Loucy (cell line): ENCODE results near the gene NKIRAS1.

Experiments
- H2AFZ ChIP-seq: fragments of 200-600 bp; sonication (generic); 2 replicates; pipeline ENCODE4 v1.6.0; 2016; ENCODE audit warnings: antibody characterized with exemption, mild to moderate bottlenecking, low read length, moderate library complexity
- H3F3A ChIP-seq: fragments of 200-600 bp; 2 replicates; pipeline ENCODE4 v1.6.0; 2016; ENCODE audit warnings: antibody characterized with exemption, low read depth, mild to moderate bottlenecking
- H3K27me3 ChIP-seq: fragments of 200-600 bp; sonication (generic); 2 replicates; pipeline ENCODE4 v1.6.1; 2014; ENCODE audit warnings: low read length, mild to moderate bottlenecking; ENCODE audit not compliant: insufficient read depth, poor library complexity, severe bottlenecking
- H3K36me3 ChIP-seq: fragments of 200-600 bp; sonication (generic); 2 replicates; pipeline ENCODE4 v1.6.1; 2016; ENCODE audit warnings: low read length; ENCODE audit not compliant: insufficient read depth
- H3K4me1 ChIP-seq: fragments of 200-600 bp; sonication (generic); 2 replicates; pipeline ENCODE4 v1.5.1; 2014; ENCODE audit warnings: low read length, mild to moderate bottlenecking; ENCODE audit not compliant: insufficient read depth, poor library complexity, severe bottlenecking
- H3K4me2 ChIP-seq: fragments of 200-600 bp; sonication (generic); 2 replicates; pipeline ENCODE4 v1.6.0; 2014; ENCODE audit warnings: antibody characterized with exemption, low read length, low read depth, mild to moderate bottlenecking; ENCODE audit not compliant: poor library complexity, severe bottlenecking
- H3K4me3 ChIP-seq: fragments of 200-600 bp; sonication (generic); 2 replicates; pipeline ENCODE4 v1.5.1; 2014; ENCODE audit warnings: low read length, mild to moderate bottlenecking, mixed read lengths; ENCODE audit not compliant: poor library complexity, severe bottlenecking
- H3K79me2 ChIP-seq: fragments of 200-600 bp; sonication (generic); 2 replicates; pipeline ENCODE4 v1.6.1; 2014; ENCODE audit warnings: low read length; ENCODE audit not compliant: insufficient read depth
- H3K9ac ChIP-seq: fragments of 200-600 bp; sonication (generic); 2 replicates; pipeline ENCODE4 v1.6.0; 2014; ENCODE audit warnings: mild to moderate bottlenecking, low read depth, low read length, moderate library complexity; ENCODE audit not compliant: poor library complexity, severe bottlenecking
- H3K9me2 ChIP-seq: fragments of 200-600 bp; sonication (generic); replicated peaks from 2 replicates; pipeline ENCODE4 v1.6.1; 2016; ENCODE audit warnings: low read depth, low read length, mixed read lengths
- H3K9me3 ChIP-seq: fragments of 200-600 bp; sonication (generic); 2 replicates; pipeline ENCODE4 v1.6.1; 2014; ENCODE audit warnings: mild to moderate bottlenecking, antibody characterized with exemption, low read length, low read depth; ENCODE audit not compliant: insufficient read depth
- H4K20me1 ChIP-seq: fragments of 200-600 bp; sonication (generic); 2 replicates; pipeline ENCODE4 v1.6.0; 2014; ENCODE audit warnings: antibody characterized with exemption, low read length, mild to moderate bottlenecking; ENCODE audit not compliant: insufficient read depth, poor library complexity, severe bottlenecking
- EZH2phosphoT487 ChIP-seq: fragments of 200-600 bp; IDR thresholded peaks from 2 replicates; pipeline ENCODE4 v1.6.1; 2018; ENCODE audit warnings: antibody characterized with exemption, mild to moderate bottlenecking, moderate library complexity, borderline replicate concordance
- TF ChIP-seq, protein P1 (sequence below): fragments of 200-600 bp; sonication (generic); conservative IDR thresholded peaks from 2 replicates; pipeline ENCODE4 v1.5.1; 2014; ENCODE audit warnings: mild to moderate bottlenecking, antibody characterized with exemption, low read length

NKIRAS1 gene

GRCh38 chr3:23894254-23895061 lies 22.3 kb downstream of the NKIRAS1 start:
- peaks cover 57% of the 10 kb centered on the region; the same call in 1 of the 2 replicates for H3K36me3 ChIP-seq

DNA sequence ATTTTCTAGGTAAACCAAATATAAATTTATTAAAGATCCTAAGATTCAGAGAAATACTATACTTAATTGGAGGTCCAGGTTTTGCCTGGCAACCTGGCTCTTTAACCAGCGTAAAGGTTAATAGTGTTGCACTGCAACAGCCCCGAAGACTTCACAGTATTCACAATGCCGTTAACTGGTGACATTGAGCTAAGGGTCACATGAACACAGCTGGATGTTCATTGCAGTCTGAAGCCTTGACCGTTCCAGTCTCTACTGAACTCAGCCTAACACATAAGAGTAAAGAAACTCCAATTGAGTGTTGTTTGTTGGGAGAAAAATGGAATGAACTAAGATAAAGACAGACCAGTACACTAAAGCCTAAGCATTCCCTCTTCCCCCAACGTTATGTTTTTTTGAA lies 26.8 kb downstream of the NKIRAS1 start:
- no peaks in the 10 kb centered on the region for H3K4me1 ChIP-seq
- peaks cover 37% of the 10 kb centered on the region for H4K20me1 ChIP-seq
- H3K9me3 ChIP-seq: no peaks in the 10 kb centered on the region
- no peaks in the 10 kb centered on the region for H3F3A ChIP-seq
- no peak for TF ChIP-seq EZH2phosphoT487
- TF ChIP-seq, protein P1, sequence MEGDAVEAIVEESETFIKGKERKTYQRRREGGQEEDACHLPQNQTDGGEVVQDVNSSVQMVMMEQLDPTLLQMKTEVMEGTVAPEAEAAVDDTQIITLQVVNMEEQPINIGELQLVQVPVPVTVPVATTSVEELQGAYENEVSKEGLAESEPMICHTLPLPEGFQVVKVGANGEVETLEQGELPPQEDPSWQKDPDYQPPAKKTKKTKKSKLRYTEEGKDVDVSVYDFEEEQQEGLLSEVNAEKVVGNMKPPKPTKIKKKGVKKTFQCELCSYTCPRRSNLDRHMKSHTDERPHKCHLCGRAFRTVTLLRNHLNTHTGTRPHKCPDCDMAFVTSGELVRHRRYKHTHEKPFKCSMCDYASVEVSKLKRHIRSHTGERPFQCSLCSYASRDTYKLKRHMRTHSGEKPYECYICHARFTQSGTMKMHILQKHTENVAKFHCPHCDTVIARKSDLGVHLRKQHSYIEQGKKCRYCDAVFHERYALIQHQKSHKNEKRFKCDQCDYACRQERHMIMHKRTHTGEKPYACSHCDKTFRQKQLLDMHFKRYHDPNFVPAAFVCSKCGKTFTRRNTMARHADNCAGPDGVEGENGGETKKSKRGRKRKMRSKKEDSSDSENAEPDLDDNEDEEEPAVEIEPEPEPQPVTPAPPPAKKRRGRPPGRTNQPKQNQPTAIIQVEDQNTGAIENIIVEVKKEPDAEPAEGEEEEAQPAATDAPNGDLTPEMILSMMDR: no peak
- H3K27me3 ChIP-seq: no peaks in the 10 kb centered on the region
- H3K79me2 ChIP-seq: peaks cover 54% of the 10 kb centered on the region
- peaks cover 74% of the 10 kb centered on the region; the same call in 1 of the 2 replicates for H3K36me3 ChIP-seq
- H3K4me3 ChIP-seq: no peak overlapping the region
- H3K9ac ChIP-seq: no peak overlapping the region
- H3K4me2 ChIP-seq: no peak overlapping the region
- no peak overlapping the region for H2AFZ ChIP-seq
- H3K9me2 ChIP-seq: no peaks in the 10 kb centered on the region

More at GRCh38 chr3:23894254-23895061, 22.3 kb downstream of the NKIRAS1 start:
- Histone ChIP-seq H3K4me3 (no peak overlapping the region), H3K4me2 (no peak overlapping the region), H3K9me3 (no peaks in the 10 kb centered on the region; the same call in 1 of the 2 replicates), H3K9ac (no peak overlapping the region), H3K27me3 (no peaks in the 10 kb centered on the region), H3K79me2 (peaks cover 13% of the 10 kb centered on the region; the same call in 1 of the 2 replicates), H2AFZ (no peak overlapping the region), H3K4me1 (no peaks in the 10 kb centered on the region), H4K20me1 (peaks cover under 1% of the 10 kb centered on the region), H3K9me2 (no peaks in the 10 kb centered on the region), H3F3A (no peaks in the 10 kb centered on the region)
- TF ChIP-seq, protein P1: no peak
- TF ChIP-seq EZH2phosphoT487: no peak

GRCh38 chr3:23889386-23889785 lies 27.4 kb downstream of the NKIRAS1 start:
- H3K9ac ChIP-seq: no peak overlapping the region

More at GRCh38 chr3:23889386-23889785, 27.4 kb downstream of the NKIRAS1 start:
- Histone ChIP-seq H3K4me1 (no peaks in the 10 kb centered on the region), H3K4me2 (no peak overlapping the region), H4K20me1 (peaks cover 42% of the 10 kb centered on the region), H3K36me3 (peaks cover 72% of the 10 kb centered on the region; the same call in 1 of the 2 replicates), H3K27me3 (no peaks in the 10 kb centered on the region), H3K79me2 (peaks cover 60% of the 10 kb centered on the region), H3K4me3 (no peak overlapping the region), H3F3A (no peaks in the 10 kb centered on the region), H3K9me3 (no peaks in the 10 kb centered on the region), H2AFZ (no peak overlapping the region), H3K9me2 (no peaks in the 10 kb centered on the region)
- TF ChIP-seq EZH2phosphoT487: no peak
- TF ChIP-seq, protein P1: no peak
